Neuron (in vitro differentiated cells): Measurements from ENCODE around the gene MT1H.

Experiments
- H2AFZ ChIP-seq: one replicate; pipeline ENCODE4 v1.6.1; 2013; ENCODE audit warnings: low read depth, mild to moderate bottlenecking, inconsistent platforms, low read length, moderate library complexity
- H3K27me3 ChIP-seq: one replicate; pipeline ENCODE4 v1.6.1; 2013; ENCODE audit warnings: low read length; ENCODE audit not compliant: insufficient read depth
- H3K36me3 ChIP-seq: one replicate; pipeline ENCODE4 v1.6.1; 2013; ENCODE audit warnings: low read length; ENCODE audit not compliant: insufficient read depth
- H3K4me1 ChIP-seq: one replicate; pipeline ENCODE4 v1.6.1; 2013; ENCODE audit warnings: low read length; ENCODE audit not compliant: insufficient read depth
- H3K4me3 ChIP-seq: 2 replicates; pipeline ENCODE4 v1.5.1; 2013; ENCODE audit warnings: mild to moderate bottlenecking, low read length, moderate library complexity
- H3K9me3 ChIP-seq: one replicate; pipeline ENCODE4 v1.6.1; 2013; ENCODE audit warnings: low read length

The MT1H gene

GRCh38 chr16:56643080-56643778 is 26.4 kb upstream of the MT1H start:
- H3K36me3 ChIP-seq = no peaks in the 10 kb centered on the region
- peaks cover 2% of the 10 kb centered on the region for H3K4me1 ChIP-seq
- H3K9me3 ChIP-seq = no peaks in the 10 kb centered on the region
- no peak overlapping the region for H2AFZ ChIP-seq
- H3K27me3 ChIP-seq = peaks cover 98% of the 10 kb centered on the region
- no peak overlapping the region for H3K4me3 ChIP-seq

GRCh38 chr16:56643833-56644232 is 25.8 kb upstream of the MT1H start:
- no peak overlapping the region for H2AFZ ChIP-seq
- H3K4me3 ChIP-seq = no peak overlapping the region
- no peaks in the 10 kb centered on the region for H3K4me1 ChIP-seq

GRCh38 chr16:56645311-56645710 is 24.3 kb upstream of the MT1H start:
- Histone ChIP-seq H2AFZ (no peak overlapping the region), H3K4me1 (no peaks in the 10 kb centered on the region), H3K36me3 (no peaks in the 10 kb centered on the region), H3K4me3 (no peak overlapping the region), H3K9me3 (no peaks in the 10 kb centered on the region), H3K27me3 (peaks cover 96% of the 10 kb centered on the region)

More at GRCh38 chr16:56643833-56644232, 25.8 kb upstream of the MT1H start:
- Histone ChIP-seq H3K9me3 (no peaks in the 10 kb centered on the region), H3K27me3 (peaks cover 98% of the 10 kb centered on the region), H3K36me3 (no peaks in the 10 kb centered on the region)

GRCh38 chr16:56645838-56646237 is 23.8 kb upstream of the MT1H start:
- no peak overlapping the region for H3K4me3 ChIP-seq
- H3K27me3 ChIP-seq = peaks cover 96% of the 10 kb centered on the region
- H3K9me3 ChIP-seq = no peaks in the 10 kb centered on the region
- no peak overlapping the region for H2AFZ ChIP-seq
- no peaks in the 10 kb centered on the region for H3K4me1 ChIP-seq
- H3K36me3 ChIP-seq = no peaks in the 10 kb centered on the region

GRCh38 chr16:56647641-56648431 is 21.8 kb upstream of the MT1H start:
- Histone ChIP-seq H2AFZ (no peak overlapping the region), H3K4me3 (no peak overlapping the region), H3K27me3 (peaks cover 96% of the 10 kb centered on the region), H3K9me3 (no peaks in the 10 kb centered on the region), H3K36me3 (no peaks in the 10 kb centered on the region), H3K4me1 (no peaks in the 10 kb centered on the region)

- H3K4me1 ChIP-seq = no peaks in the 10 kb centered on the region
- peaks cover 92% of the 10 kb centered on the region for H3K27me3 ChIP-seq
- H3K36me3 ChIP-seq = no peaks in the 10 kb centered on the region
- no peak overlapping the region for H3K4me3 ChIP-seq
- H3K9me3 ChIP-seq = no peaks in the 10 kb centered on the region
- no peak overlapping the region for H2AFZ ChIP-seq
Observed at GRCh38 chr16:56649271-56649670, 20.3 kb upstream of the MT1H start.

- Histone ChIP-seq H3K9me3 (no peaks in the 10 kb centered on the region), H2AFZ (no peak overlapping the region), H3K27me3 (peaks cover 89% of the 10 kb centered on the region)
Observed at GRCh38 chr16:56649820-56650219, 19.8 kb upstream of the MT1H start.

GRCh38 chr16:56651586-56651985 is 18.0 kb upstream of the MT1H start, which contains the start of gene MT1B:
Gene MT1B, plus strand, starts transcription at chr16:56651886. Its CDS starts 68 bp downstream, at chr16:56651954.
- Histone ChIP-seq H3K27me3 (peaks cover 82% of the 10 kb centered on the region), H3K4me1 (no peaks in the 10 kb centered on the region), H3K36me3 (no peaks in the 10 kb centered on the region), H3K4me3 (no peak within 1 kb of the TSS), H2AFZ (no peak within 1 kb of the TSS), H3K9me3 (no peaks in the 10 kb centered on the region)

More at GRCh38 chr16:56649820-56650219, 19.8 kb upstream of the MT1H start:
- H3K4me1 ChIP-seq = no peaks in the 10 kb centered on the region
- H3K36me3 ChIP-seq = no peaks in the 10 kb centered on the region
- H3K4me3 ChIP-seq = no peak overlapping the region

GRCh38 chr16:56652600-56652999 is 17.0 kb upstream of the MT1H start:
- Histone ChIP-seq H3K4me1 (no peaks in the 10 kb centered on the region), H3K27me3 (peaks cover 79% of the 10 kb centered on the region), H2AFZ (no peak overlapping the region), H3K9me3 (no peaks in the 10 kb centered on the region), H3K4me3 (no peak overlapping the region), H3K36me3 (no peaks in the 10 kb centered on the region)

- peaks cover 79% of the 10 kb centered on the region for H3K27me3 ChIP-seq
Observed at GRCh38 chr16:56653218-56653617, 16.4 kb upstream of the MT1H start.

GRCh38 chr16:56657555-56658326 is 11.9 kb upstream of the MT1H start, which contains the start of gene MT1F:
Gene MT1F, plus strand, starts transcription at chr16:56657959. Its CDS starts 100 bp downstream, at chr16:56658059.
- peaks cover 82% of the 10 kb centered on the region for H3K27me3 ChIP-seq
- H3K4me1 ChIP-seq = no peaks in the 10 kb centered on the region

More at GRCh38 chr16:56653218-56653617, 16.4 kb upstream of the MT1H start:
- no peak overlapping the region for H3K4me3 ChIP-seq
- H3K36me3 ChIP-seq = no peaks in the 10 kb centered on the region
- H2AFZ ChIP-seq = no peak overlapping the region
- H3K4me1 ChIP-seq = no peaks in the 10 kb centered on the region
- no peaks in the 10 kb centered on the region for H3K9me3 ChIP-seq

GRCh38 chr16:56658327-56658875 is 11.2 kb upstream of the MT1H start:
- Histone ChIP-seq H3K4me3 (peak overlapping the region; percentile 35), H2AFZ (no peak overlapping the region), H3K9me3 (peaks cover 4% of the 10 kb centered on the region), H3K27me3 (peaks cover 82% of the 10 kb centered on the region), H3K4me1 (no peaks in the 10 kb centered on the region), H3K36me3 (no peaks in the 10 kb centered on the region)

More at GRCh38 chr16:56657555-56658326, 11.9 kb upstream of the MT1H start, which contains the start of gene MT1F:
- Histone ChIP-seq H2AFZ (no peak within 1 kb of the TSS), H3K4me3 (peak within 1 kb of the TSS; percentile 35), H3K9me3 (peaks cover 4% of the 10 kb centered on the region), H3K36me3 (no peaks in the 10 kb centered on the region)
